Progenitor cell of endocrine pancreas (in vitro differentiated cells): ENCODE results near the gene SLC16A6. TPM values are rescaled to one million over a fixed set of nuclear protein-coding genes. Genes with fewer than 3 reads are reported as not detected.
A peak's percentile ranks its signal among the peaks of the same experiment; 100 is the strongest.

ENCODE experiments used
- DNase-seq: peaks from one replicate; pipeline ENCODE4 v3.0.0; 2021; ENCODE audit warnings: low spot score; ENCODE audit not compliant: unreplicated experiment
- H3K27ac Mint-ChIP-seq: 2 replicates; pipeline ENCODE4 v1.8.0; 2021; ENCODE audit warnings: mild to moderate bottlenecking, moderate library complexity, mixed read lengths
- H3K27me3 Mint-ChIP-seq: 2 replicates; pipeline ENCODE4 v1.8.0; 2021; ENCODE audit warnings: mixed read lengths
- H3K36me3 Mint-ChIP-seq: 2 replicates; pipeline ENCODE4 v1.8.0; 2022; ENCODE audit warnings: mixed read lengths; ENCODE audit not compliant: insufficient read depth
- H3K4me1 Mint-ChIP-seq: 2 replicates; pipeline ENCODE4 v1.8.0; 2021; ENCODE audit warnings: low read depth, mixed read lengths
- H3K4me3 Mint-ChIP-seq: 2 replicates; pipeline ENCODE4 v1.8.0; 2021; ENCODE audit warnings: low read depth, mild to moderate bottlenecking, moderate library complexity, mixed read lengths
- H3K9me3 Mint-ChIP-seq: 2 replicates; pipeline ENCODE4 v1.8.0; 2021; ENCODE audit warnings: low read depth, mixed read lengths
- total RNA-seq: library from RNA; stranded (reverse); gene quantifications from 2 replicates; pipeline ENCODE4 v1.2.1, GENCODE V29; 2021
- TF ChIP-seq, protein P1 (sequence below): fragments of 200-600 bp; sonication (generic); IDR thresholded peaks from one replicate; pipeline ENCODE4 v1.5.0; 2021; ENCODE audit warnings: antibody characterized with exemption, mild to moderate bottlenecking; ENCODE audit not compliant: unreplicated experiment

SLC16A6 gene
- total RNA-seq, 1 donor from 2014 or later: 0.12 TPM

DNA sequence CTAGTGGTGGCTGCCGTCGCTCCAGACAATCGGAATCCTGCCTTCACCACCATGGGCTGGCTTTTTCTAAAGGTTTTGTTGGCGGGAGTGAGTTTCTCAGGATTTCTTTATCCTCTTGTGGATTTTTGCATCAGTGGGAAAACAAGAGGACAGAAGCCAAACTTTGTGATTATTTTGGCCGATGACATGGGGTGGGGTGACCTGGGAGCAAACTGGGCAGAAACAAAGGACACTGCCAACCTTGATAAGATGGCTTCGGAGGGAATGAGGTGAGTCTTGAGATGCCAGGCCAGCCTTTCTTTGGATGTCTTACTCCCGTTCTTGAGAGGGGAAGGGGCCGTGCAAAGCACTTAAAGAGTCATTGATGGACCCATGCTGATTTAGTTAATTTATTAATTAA is 16.5 kb upstream of the SLC16A6 start:
- no peaks in the 10 kb centered on the region for H3K4me1 Mint-ChIP-seq
- H3K9me3 Mint-ChIP-seq: peaks cover 3% of the 10 kb centered on the region
- H3K36me3 Mint-ChIP-seq: peaks cover 2% of the 10 kb centered on the region
- TF ChIP-seq, protein P1, sequence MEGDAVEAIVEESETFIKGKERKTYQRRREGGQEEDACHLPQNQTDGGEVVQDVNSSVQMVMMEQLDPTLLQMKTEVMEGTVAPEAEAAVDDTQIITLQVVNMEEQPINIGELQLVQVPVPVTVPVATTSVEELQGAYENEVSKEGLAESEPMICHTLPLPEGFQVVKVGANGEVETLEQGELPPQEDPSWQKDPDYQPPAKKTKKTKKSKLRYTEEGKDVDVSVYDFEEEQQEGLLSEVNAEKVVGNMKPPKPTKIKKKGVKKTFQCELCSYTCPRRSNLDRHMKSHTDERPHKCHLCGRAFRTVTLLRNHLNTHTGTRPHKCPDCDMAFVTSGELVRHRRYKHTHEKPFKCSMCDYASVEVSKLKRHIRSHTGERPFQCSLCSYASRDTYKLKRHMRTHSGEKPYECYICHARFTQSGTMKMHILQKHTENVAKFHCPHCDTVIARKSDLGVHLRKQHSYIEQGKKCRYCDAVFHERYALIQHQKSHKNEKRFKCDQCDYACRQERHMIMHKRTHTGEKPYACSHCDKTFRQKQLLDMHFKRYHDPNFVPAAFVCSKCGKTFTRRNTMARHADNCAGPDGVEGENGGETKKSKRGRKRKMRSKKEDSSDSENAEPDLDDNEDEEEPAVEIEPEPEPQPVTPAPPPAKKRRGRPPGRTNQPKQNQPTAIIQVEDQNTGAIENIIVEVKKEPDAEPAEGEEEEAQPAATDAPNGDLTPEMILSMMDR: no peak
- no peak for DNase-seq
- no peak overlapping the region for H3K4me3 Mint-ChIP-seq
- H3K27me3 Mint-ChIP-seq: no peaks in the 10 kb centered on the region
- peak overlapping the region; percentile 31 for H3K27ac Mint-ChIP-seq

DNA sequence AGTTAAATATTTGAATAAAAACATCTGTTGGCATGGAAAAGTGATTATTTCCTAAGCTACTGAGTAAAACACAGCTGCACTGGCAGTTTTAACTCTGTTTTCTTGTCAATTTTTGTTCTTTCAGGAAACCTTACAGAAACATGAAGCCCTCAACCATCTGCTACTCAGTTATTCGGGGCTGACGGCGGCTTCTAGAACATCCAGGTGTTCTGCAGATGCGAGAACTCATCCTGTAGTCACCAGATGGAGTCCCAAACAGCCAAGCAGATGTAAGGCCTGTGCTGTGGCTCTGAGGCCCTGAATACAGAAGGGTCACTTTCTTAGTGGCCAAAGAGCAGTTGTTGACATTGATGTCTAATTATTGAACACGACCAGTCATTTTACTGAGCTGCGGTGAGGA is 15.9 kb upstream of the SLC16A6 start:
- Mint-ChIP-seq H3K4me3 (no peak overlapping the region), H3K27ac (no peak overlapping the region)

DNA sequence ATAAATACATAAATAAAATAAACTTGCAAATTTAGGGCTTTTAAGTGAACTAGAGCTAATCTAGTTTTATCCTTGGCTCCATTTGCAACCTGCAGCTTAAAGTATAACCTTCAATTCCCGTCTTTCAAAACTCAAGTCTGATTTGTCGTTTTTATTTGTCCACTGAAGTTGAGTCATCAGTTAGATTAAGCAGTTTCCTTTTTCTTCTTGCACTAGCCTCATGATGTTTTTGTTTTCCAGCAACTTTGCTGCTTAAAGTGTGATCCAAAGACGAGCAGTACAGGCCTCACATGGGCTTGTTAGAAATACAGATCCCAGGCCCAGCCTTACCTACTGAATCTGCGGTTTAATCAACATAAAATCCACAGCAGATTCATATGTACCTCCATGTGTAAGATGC is 14.2 kb upstream of the SLC16A6 start:
- Mint-ChIP-seq H3K27me3 (peaks cover 4% of the 10 kb centered on the region), H3K27ac (no peak overlapping the region), H3K4me3 (no peak overlapping the region), H3K4me1 (peaks cover 6% of the 10 kb centered on the region), H3K9me3 (peaks cover 6% of the 10 kb centered on the region), H3K36me3 (peaks cover 2% of the 10 kb centered on the region)
- TF ChIP-seq, protein P1: no peak
- no peak for DNase-seq

More for the DNA sequence above, 15.9 kb upstream of the SLC16A6 start:
- no peak for DNase-seq
- Mint-ChIP-seq H3K27me3 (peaks cover 2% of the 10 kb centered on the region), H3K9me3 (peaks cover 4% of the 10 kb centered on the region), H3K36me3 (peaks cover 2% of the 10 kb centered on the region), H3K4me1 (no peaks in the 10 kb centered on the region)
- TF ChIP-seq, protein P1: no peak

DNA sequence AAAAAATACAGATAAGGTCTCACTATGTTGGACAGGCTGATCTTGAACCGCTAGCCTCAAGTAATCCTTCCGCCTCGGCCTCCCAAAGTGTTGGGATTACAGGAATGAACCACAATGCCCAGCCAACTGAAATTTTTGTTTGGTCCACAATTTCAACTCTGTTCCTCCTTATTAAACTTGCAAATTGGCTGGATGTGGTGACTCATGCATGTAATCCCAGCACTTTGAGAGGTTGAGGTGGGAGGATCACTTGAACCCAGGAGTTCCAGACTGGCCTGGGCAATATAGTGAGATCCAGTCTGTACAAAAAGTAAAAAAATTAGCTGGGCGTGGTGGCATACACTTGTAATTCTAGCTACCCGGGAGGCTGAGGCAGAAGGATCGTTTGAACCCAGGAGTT is 13.8 kb upstream of the SLC16A6 start:
- peaks cover 6% of the 10 kb centered on the region for H3K4me1 Mint-ChIP-seq
- H3K27ac Mint-ChIP-seq: no peak overlapping the region
- peaks cover 2% of the 10 kb centered on the region for H3K36me3 Mint-ChIP-seq
- DNase-seq: no peak
- TF ChIP-seq, protein P1: no peak
- H3K4me3 Mint-ChIP-seq: no peak overlapping the region
- H3K9me3 Mint-ChIP-seq: peaks cover 6% of the 10 kb centered on the region
- peaks cover 4% of the 10 kb centered on the region for H3K27me3 Mint-ChIP-seq

DNA sequence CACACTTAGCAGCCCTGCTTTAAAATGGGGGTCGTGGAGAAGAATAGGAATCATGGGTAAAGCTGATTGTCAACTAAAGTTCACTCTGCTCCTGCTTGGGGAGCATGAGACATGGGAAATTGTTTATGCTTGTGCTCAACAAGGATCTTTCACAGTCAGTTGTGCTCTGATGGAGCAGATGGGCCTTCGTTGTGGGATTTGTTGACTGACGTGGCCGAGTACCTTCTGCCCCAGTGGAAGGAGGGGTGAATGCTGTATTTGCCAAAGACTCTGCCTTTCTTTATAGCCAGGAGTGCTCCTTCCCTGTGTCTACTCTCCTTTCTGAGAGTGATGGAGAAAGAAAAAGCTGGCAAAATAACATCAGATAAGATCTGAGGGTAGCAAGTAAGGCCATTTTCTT is 11.7 kb upstream of the SLC16A6 start:
- TF ChIP-seq, protein P1: no peak
- Mint-ChIP-seq H3K27ac (no peak overlapping the region), H3K27me3 (peaks cover 4% of the 10 kb centered on the region), H3K36me3 (no peaks in the 10 kb centered on the region), H3K4me3 (no peak overlapping the region), H3K9me3 (peaks cover 3% of the 10 kb centered on the region), H3K4me1 (peaks cover 6% of the 10 kb centered on the region)
- no peak for DNase-seq
